ENCODE results near the gene MTERF2.

Gene MTERF2

GRCh38 chr12:106994579-106995220 lies 7.8 kb upstream of the MTERF2 start:
- no peak for DNase-seq

- peak in 1 of 56 donors; percentile 4 for DNase-seq
These were observed 900 bp upstream of the MTERF2 start for GRCh38 chr12:106987846-106988245.

GRCh38 chr12:106986135-106986534 lies 811 bp downstream of the MTERF2 start:
- no peak for DNase-seq

GRCh38 chr12:106985479-106985878 lies 1.5 kb downstream of the MTERF2 start:
- DNase-seq, result no peak

- no peak for DNase-seq
These were observed 2.3 kb downstream of the MTERF2 start for GRCh38 chr12:106984588-106985137.

GRCh38 chr12:106982229-106982628 lies 4.7 kb downstream of the MTERF2 start:
- no peak for DNase-seq

GRCh38 chr12:106981788-106982187 lies 5.2 kb downstream of the MTERF2 start:
- DNase-seq, result no peak

GRCh38 chr12:106980944-106981343 lies 6.0 kb downstream of the MTERF2 start:
- DNase-seq, result no peak

- DNase-seq, result peak in 13 of 56 donors; percentile 6 to 67 (median 26)
These were observed 8.7 kb downstream of the MTERF2 start for GRCh38 chr12:106978035-106978800.

GRCh38 chr12:106976668-106977067 lies 10.3 kb downstream of the MTERF2 start:
- no peak for DNase-seq

- no peak for DNase-seq
These were observed 10.8 kb downstream of the MTERF2 start for GRCh38 chr12:106975993-106976658.

- no peak for DNase-seq
These were observed 11.8 kb downstream of the MTERF2 start for GRCh38 chr12:106975098-106975497.

GRCh38 chr12:106974511-106974910 lies 12.4 kb downstream of the MTERF2 start:
- no peak for DNase-seq

GRCh38 chr12:106973545-106973944 lies 13.4 kb downstream of the MTERF2 start:
- no peak for DNase-seq

- DNase-seq, result no peak
These were observed 15.9 kb downstream of the MTERF2 start for GRCh38 chr12:106971065-106971464.

- DNase-seq, result no peak
These were observed 22.4 kb downstream of the MTERF2 start for GRCh38 chr12:106964526-106964925.

- DNase-seq, result no peak
These were observed 24.7 kb downstream of the MTERF2 start for GRCh38 chr12:106962286-106962685.

- no peak for DNase-seq
These were observed 26.5 kb downstream of the MTERF2 start for GRCh38 chr12:106960443-106960842.

- DNase-seq, result no peak
These were observed 29.4 kb downstream of the MTERF2 start for GRCh38 chr12:106957583-106957982.

GRCh38 chr12:106956048-106956578 lies 30.8 kb downstream of the MTERF2 start:
- peak in 44 of 56 donors; percentile 6 to 83 (median 58) for DNase-seq

- DNase-seq, result peak in 55 of 56 donors; percentile 48 to 92 (median 83)
These were observed 31.4 kb downstream of the MTERF2 start, which contains the start of gene TMEM263 for GRCh38 chr12:106955377-106956047. Gene TMEM263 (plus strand): TSS chr12:106955907. CDS start chr12:106967117, 11,210 bp downstream.
